Smooth muscle cell of trachea (primary cell): Measurements from ENCODE around the gene ATP4B. TPM values are rescaled to one million over a fixed set of nuclear protein-coding genes. Genes with fewer than 3 reads are reported as not detected.

ENCODE experiments used
- total RNA-seq: library from RNA; depleted of rRNA; stranded (reverse); fragments of >200 nt; gene quantifications from 2 replicates; pipeline ENCODE4 v1.2.1, GENCODE V29; 2014

The ATP4B gene
- total RNA-seq: 0.17 TPM in 1 of 2 replicates, not detected in the other

DNA sequence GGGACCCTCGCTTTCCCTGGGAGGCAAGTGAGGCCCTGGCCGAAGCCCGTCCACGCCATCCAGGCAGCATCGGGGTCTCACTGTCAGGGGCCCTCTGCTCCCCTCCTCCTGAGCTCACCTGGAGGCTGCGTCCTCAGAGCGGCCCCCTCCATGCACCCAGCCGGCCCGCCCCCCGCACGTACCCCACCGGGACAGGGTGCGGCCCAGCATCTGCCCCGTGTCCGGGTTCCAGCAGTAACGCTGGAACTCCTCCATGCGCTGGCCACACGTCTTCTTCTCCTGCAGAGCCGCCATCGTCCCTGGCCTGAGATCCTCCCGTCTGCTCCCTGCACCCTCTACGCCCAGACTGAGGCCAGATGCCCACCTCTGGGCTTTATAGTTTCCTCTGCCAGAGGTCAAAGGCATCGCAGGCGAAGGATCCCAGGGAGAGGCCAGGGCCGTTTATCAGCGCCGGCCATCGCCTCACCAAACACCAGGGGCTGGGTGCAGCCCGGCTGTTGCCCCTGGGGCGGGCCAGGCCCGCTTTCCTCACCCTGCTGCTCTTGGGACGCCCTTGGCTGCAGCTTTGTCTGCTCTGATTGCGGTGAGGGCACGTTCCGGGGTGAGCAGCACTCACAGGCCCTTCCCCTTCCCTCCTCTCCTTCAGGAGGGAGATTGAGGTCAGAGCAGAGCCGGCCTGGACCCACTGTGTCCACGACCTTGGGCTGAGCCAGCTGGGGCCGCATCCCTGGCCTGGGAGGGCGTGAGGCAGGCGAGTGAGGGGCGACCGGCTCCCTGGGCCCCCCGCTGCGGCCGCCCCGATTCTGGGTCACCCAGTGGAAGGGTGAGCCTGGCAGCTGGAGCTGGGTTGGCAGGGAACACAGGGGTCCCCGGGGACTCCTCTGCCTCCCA lies at the start of gene ATP4B:
TSS of gene ATP4B (minus strand) at position 348 of the 891 bp plus-strand sequence. CDS start at position 294, 54 bp downstream.

DNA sequence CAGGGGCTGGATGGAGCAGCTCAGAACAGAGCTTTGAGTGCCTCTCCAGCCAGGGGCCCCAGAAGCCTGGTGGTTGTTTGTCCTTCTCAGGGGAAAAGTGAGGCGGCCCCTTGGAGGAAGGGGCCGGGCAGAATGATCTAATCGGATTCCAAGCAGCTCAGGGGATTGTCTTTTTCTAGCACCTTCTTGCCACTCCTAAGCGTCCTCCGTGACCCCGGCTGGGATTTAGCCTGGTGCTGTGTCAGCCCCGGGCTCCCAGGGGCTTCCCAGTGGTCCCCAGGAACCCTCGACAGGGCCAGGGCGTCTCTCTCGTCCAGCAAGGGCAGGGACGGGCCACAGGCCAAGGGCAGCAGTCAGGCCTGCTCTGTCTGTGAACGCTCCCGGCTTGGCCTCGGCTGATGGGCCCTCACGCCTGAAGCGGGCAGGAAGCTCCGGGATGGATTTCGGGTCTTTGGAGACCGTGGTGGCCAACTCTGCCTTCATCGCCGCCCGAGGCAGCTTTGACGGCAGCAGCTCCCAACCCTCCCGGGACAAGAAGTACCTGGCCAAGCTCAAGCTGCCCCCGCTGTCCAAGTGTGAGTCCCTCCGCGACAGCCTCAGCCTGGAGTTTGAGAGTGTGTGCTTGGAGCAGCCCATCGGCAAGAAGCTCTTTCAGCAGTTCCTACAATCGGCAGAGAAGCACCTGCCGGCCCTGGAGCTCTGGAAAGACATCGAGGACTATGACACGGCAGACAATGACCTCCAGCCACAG lies 9.1 kb upstream of the ATP4B start, which contains the start of gene GRK1:
TSS of gene GRK1 (plus strand) at position 269 of the 751 bp plus-strand sequence. CDS start at position 437, 168 bp downstream.

Other genes with a start within 250 kb of the ATP4B start
- 1.0 and 5.8 TPM in 2 replicates for gene ADPRHL1, start 204.7 kb downstream of the ATP4B start, total RNA-seq
- gene DCUN1D2, start 167.5 kb downstream of the ATP4B start, total RNA-seq: 9.4 and 9.7 TPM in 2 replicates
- gene TFDP1, start 73.4 kb downstream of the ATP4B start, total RNA-seq: 53.9 and 76.1 TPM in 2 replicates
- 0.15 TPM in 1 of 2 replicates, not detected in the other for gene GRK1, start 9.0 kb upstream of the ATP4B start, total RNA-seq
- 0.50 and 1.3 TPM in 2 replicates for gene TMEM255B, start 101.0 kb upstream of the ATP4B start, total RNA-seq
- 90.5 and 151 TPM in 2 replicates for gene GAS6, start 205.9 kb upstream of the ATP4B start, total RNA-seq